ENCODE data around the gene CIZ1.

CIZ1 gene

DNA sequence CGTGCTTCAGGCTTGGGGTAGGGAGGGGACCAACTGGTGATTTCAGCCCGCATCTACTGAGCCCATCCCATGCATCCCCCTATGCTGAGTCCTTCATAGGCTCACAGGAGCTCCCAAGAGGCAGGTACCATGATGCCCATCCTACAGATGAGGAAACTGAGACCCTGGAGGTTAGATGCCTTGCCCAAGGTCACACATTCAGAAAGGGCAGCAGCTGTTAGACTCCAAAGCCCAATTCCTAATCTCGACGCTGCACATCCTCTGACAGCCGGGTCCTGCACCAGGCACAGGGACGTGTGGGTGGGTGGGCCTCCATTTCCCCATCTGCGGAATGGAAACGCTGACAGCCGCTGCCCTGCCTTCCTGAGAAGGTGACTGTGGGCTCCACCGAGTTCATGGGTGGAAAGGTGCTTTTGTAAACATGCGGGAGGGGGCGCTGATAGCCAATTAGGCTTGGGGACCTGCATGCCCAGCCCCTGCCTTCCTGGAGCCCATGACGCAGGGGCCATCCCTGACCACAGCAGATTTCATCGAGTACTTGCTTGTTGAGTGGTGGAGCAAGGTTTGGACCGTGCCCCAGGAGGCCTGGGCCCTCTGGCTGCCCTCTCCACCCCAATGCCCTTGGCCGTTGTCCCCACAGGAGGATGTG lies 14.0 kb upstream of the CIZ1 start:
- TF ChIP-seq FOXP2 (optimal IDR thresholded peaks at IDR 0.05; ENCODE audit: borderline replicate concordance, extremely low read depth, extremely low read length, insufficient read depth) = no peak
- TF ChIP-seq SIN3A (IDR thresholded peaks at IDR 0.05; ENCODE audit: borderline replicate concordance, insufficient read depth, low read length) = no peak
- no peak for TF ChIP-seq POLR2AphosphoS5 (IDR thresholded peaks at IDR 0.05; ENCODE audit: low read depth, low read length)
- no peak for TF ChIP-seq TAF1 (IDR thresholded peaks at IDR 0.05; ENCODE audit: borderline replicate concordance, insufficient read depth, low read length)
- no peak for TF ChIP-seq REST (IDR thresholded peaks at IDR 0.05; ENCODE audit: insufficient read depth in 1 of 2, low read depth in 2 of 2, low read length in 2 of 2)

DNA sequence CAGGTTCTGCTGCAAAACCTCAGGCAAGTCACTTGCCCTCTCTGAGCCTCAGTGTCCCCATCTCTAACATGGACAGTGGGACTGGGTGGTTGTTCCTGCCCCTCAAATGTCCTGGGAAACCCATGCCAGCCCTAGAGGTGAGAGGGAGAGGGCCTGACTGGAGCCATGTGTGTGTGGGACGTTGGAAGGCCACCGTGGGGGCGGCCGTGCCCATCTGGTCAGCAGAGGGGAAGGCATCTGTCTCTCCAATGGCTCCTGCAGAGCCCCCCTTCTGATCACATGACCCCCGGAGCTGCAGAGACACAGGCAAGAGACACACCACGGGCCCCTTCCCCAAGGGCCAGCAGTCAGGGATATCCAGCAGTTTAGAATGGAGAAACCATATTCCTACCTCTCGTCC lies 13.5 kb upstream of the CIZ1 start:
- no peak for TF ChIP-seq TAF1 (IDR thresholded peaks at IDR 0.05; ENCODE audit: borderline replicate concordance, insufficient read depth, low read length)

GRCh38 chr9:128203707-128204551 lies 12.6 kb upstream of the CIZ1 start:
- TF ChIP-seq POLR2AphosphoS5 (IDR thresholded peaks at IDR 0.05; ENCODE audit: low read depth, low read length) = no peak

- TF ChIP-seq FOXP2 (optimal IDR thresholded peaks at IDR 0.05; ENCODE audit: borderline replicate concordance, extremely low read depth, extremely low read length, insufficient read depth) = no peak
- no peak for TF ChIP-seq REST (IDR thresholded peaks at IDR 0.05; ENCODE audit: insufficient read depth in 1 of 2, low read depth in 2 of 2, low read length in 2 of 2)
- no peak for TF ChIP-seq TAF1 (IDR thresholded peaks at IDR 0.05; ENCODE audit: borderline replicate concordance, insufficient read depth, low read length)
- TF ChIP-seq POLR2AphosphoS5 (IDR thresholded peaks at IDR 0.05; ENCODE audit: low read depth, low read length) = no peak
Observed at GRCh38 chr9:128203024-128203706, 11.8 kb upstream of the CIZ1 start, which contains the start of gene DNM1. Gene DNM1 (plus strand): TSS chr9:128203379. CDS start chr9:128203471, 92 bp downstream.

DNA sequence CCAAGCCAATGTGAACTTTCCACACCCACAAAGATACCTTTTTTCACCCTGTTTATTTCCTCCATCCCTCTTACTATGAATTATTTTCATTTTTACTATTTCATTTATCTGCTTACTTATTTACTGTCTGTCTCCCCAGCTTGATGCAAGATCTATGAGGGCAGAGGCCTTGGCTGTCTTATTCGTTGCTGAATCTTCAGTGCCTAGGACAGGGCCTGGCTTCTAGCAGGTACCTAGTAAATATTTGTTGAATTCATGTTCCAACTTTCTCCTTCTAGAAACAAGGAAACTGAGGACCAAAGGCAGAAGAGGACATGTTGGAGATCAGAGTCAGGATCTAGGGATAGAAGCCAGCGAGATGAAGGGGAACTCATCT lies 11.3 kb upstream of the CIZ1 start:
- no peak for TF ChIP-seq SIN3A (IDR thresholded peaks at IDR 0.05; ENCODE audit: borderline replicate concordance, insufficient read depth, low read length)
- no peak for TF ChIP-seq FOXP2 (optimal IDR thresholded peaks at IDR 0.05; ENCODE audit: borderline replicate concordance, extremely low read depth, extremely low read length, insufficient read depth)
- TF ChIP-seq POLR2AphosphoS5 (IDR thresholded peaks at IDR 0.05; ENCODE audit: low read depth, low read length) = no peak
- TF ChIP-seq TAF1 (IDR thresholded peaks at IDR 0.05; ENCODE audit: borderline replicate concordance, insufficient read depth, low read length) = no peak
- TF ChIP-seq REST (IDR thresholded peaks at IDR 0.05; ENCODE audit: insufficient read depth in 1 of 2, low read depth in 2 of 2, low read length in 2 of 2) = no peak

Data from PFSK-1 (cell line).